ENCODE results near the gene D2HGDH. TPM values are rescaled to one million over a fixed set of nuclear protein-coding genes. Genes with fewer than 3 reads are reported as not detected.
"Not testable (repeated sequence)": the region's sequence is repeated elsewhere in the genome, so short reads cannot be mapped to it uniquely, and the experiment has no call there.

Gene D2HGDH
- total RNA-seq, 3 donors from 2014 or later = 13.9 to 22.5 (median 18.7) TPM

GRCh38 chr2:241795021-241795999, 60.9 kb downstream of the D2HGDH start:
- ATAC-seq (no peak), DNase-seq (no peak)
- peaks cover 3% of the 10 kb centered on the region for H3K27me3 Mint-ChIP-seq (ENCODE audit: low read depth)

GRCh38 chr2:241796209-241796608, 61.8 kb downstream of the D2HGDH start:
- no peaks in the 10 kb centered on the region for H3K4me1 Mint-ChIP-seq (ENCODE audit: low read depth)
- no peaks in the 10 kb centered on the region for H3K9me3 Mint-ChIP-seq
- peaks cover 3% of the 10 kb centered on the region for H3K27me3 Mint-ChIP-seq (ENCODE audit: low read depth)
- no peak for DNase-seq
- no peak for ATAC-seq
- no peaks in the 10 kb centered on the region for H3K36me3 Mint-ChIP-seq (ENCODE audit: insufficient read depth)
- no peak overlapping the region for H3K4me3 Mint-ChIP-seq

More at GRCh38 chr2:241795021-241795999, 60.9 kb downstream of the D2HGDH start:
- Mint-ChIP-seq H3K36me3 (ENCODE audit: insufficient read depth) (no peaks in the 10 kb centered on the region), H3K4me1 (ENCODE audit: low read depth) (no peaks in the 10 kb centered on the region), H3K9me3 (no peaks in the 10 kb centered on the region), H3K4me3 (no peak overlapping the region)

- no peaks in the 10 kb centered on the region for H3K4me1 Mint-ChIP-seq (ENCODE audit: low read depth)
- ATAC-seq (no peak), DNase-seq (peak; percentile 3)
- H3K4me3 Mint-ChIP-seq = no peak overlapping the region
- H3K9me3 Mint-ChIP-seq = no peaks in the 10 kb centered on the region
- peaks cover 3% of the 10 kb centered on the region for H3K27me3 Mint-ChIP-seq (ENCODE audit: low read depth)
- no peaks in the 10 kb centered on the region for H3K36me3 Mint-ChIP-seq (ENCODE audit: insufficient read depth)
These were observed 62.2 kb downstream of the D2HGDH start for GRCh38 chr2:241796610-241797138.

GRCh38 chr2:241797441-241798080, 63.1 kb downstream of the D2HGDH start:
- ATAC-seq (no peak), DNase-seq (no peak)
- H3K36me3 Mint-ChIP-seq (ENCODE audit: insufficient read depth) = no peaks in the 10 kb centered on the region
- H3K27me3 Mint-ChIP-seq (ENCODE audit: low read depth) = peaks cover 3% of the 10 kb centered on the region
- H3K4me3 Mint-ChIP-seq = no peak overlapping the region
- no peaks in the 10 kb centered on the region for H3K9me3 Mint-ChIP-seq
- H3K4me1 Mint-ChIP-seq (ENCODE audit: low read depth) = no peaks in the 10 kb centered on the region

DNA sequence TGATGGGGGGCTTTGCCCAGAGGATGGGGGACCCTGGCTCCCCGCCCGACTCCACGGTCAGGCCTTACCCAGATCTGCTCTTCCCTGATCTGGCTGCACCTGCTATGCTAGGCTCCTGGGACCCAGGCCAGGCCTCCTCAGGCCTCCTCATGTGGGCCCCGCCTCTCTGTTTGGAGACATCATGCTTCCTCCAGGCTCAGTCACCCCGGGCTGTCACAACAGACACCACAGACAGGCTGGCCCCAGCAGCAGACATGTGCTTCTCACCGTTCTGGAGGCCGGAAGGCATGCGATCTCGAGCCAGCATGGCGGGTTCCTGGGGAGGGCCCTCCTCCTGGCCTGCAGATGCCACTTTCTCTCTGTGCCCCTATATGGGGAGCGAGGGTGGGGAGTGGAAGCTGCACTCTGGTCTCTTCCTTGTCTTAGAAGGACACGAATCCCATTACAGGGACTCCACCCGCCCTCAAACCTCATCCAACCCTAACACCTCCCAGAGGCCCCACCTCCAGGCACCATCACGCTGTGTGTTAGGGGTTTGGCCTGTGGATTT, 63.7 kb downstream of the D2HGDH start:
- Mint-ChIP-seq H3K9me3 (no peaks in the 10 kb centered on the region), H3K4me1 (ENCODE audit: low read depth) (no peaks in the 10 kb centered on the region), H3K4me3 (no peak overlapping the region), H3K27me3 (ENCODE audit: low read depth) (peaks cover 3% of the 10 kb centered on the region), H3K36me3 (ENCODE audit: insufficient read depth) (no peaks in the 10 kb centered on the region)
- DNase-seq (peak; percentile 4), ATAC-seq (no peak)

- Mint-ChIP-seq H3K9me3 (no peaks in the 10 kb centered on the region), H3K4me1 (ENCODE audit: low read depth) (peaks cover 3% of the 10 kb centered on the region), H3K27me3 (ENCODE audit: low read depth) (peaks cover 5% of the 10 kb centered on the region), H3K4me3 (no peak overlapping the region), H3K36me3 (ENCODE audit: insufficient read depth) (no peaks in the 10 kb centered on the region)
- ATAC-seq = no peak
- DNase-seq = peak; percentile 4
These were observed 64.4 kb downstream of the D2HGDH start for GRCh38 chr2:241798631-241799521.

DNA sequence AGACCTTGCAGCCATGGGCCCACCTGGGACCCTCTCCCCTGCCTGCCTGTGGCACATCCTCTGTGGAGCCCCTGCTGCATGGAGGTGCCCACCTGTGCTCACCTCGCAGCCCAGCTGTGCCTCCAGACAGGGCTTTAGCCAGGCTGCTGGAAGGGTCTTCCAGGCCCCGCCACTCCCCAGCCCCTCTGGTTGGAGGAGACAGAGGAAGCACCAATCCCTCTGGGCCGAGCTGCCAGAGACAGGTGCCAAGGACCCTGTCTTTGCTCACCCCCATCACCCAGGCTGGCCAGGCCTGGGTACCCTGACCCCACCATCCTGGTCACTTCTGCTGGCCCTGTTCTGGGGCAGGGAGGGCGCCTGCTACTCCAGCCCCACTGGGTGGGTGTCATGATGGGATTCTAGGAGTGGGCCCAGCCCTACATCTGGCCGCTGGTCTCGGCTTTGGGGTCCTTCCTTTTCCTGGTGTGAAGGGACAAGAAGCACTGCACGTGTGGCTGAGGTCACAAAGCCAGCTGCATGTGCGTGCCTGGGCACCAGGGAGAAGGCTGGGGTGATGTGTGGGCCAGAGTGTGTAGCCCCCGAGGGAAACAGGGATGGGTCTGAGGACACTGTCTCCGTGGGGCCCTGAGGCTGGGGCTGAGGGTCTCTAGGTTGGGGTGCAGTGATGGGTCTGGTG, 65.2 kb downstream of the D2HGDH start:
- Mint-ChIP-seq H3K36me3 (ENCODE audit: insufficient read depth) (no peaks in the 10 kb centered on the region), H3K4me1 (ENCODE audit: low read depth) (peaks cover 5% of the 10 kb centered on the region), H3K9me3 (no peaks in the 10 kb centered on the region), H3K27me3 (ENCODE audit: low read depth) (peaks cover 8% of the 10 kb centered on the region), H3K4me3 (no peak overlapping the region)
- DNase-seq = no peak
- ATAC-seq = no peak

DNA sequence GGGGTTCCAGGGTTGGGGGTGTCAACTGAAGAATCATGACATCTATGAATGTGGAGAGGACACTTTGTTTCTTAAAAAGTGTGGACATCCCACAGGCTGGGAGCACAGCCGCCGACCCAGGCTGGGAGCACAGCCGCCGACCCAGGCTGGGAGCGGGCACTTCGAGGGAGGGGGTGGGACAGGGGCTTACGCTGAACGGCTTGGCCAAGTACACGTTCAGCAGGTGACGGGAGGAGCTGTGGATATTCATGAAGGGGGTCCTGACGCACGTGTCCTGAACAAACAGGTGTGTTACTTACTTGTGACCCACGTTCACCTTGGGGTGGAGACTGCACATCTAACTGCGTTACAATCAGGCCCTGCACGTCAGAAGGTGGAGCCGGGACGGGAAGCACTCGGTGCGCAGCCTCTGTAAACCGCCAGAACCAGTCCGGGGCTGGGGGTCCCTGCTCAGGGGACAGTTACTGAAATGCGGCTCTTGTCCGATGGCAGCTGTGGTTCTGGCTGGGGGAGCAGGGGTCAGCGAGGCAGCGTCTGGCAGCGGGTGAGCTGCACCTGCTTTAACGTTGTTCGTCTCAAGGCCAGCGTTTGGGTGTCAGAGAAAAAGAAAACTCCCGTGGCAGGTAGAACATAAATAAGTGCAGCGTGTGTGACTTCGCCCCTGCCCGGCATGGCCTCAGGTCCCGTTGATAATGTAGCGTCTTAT, 65.9 kb downstream of the D2HGDH start:
- not testable (repeated sequence) for H3K4me1 Mint-ChIP-seq (ENCODE audit: low read depth); H3K4me3 Mint-ChIP-seq; ATAC-seq; H3K9me3 Mint-ChIP-seq; H3K27me3 Mint-ChIP-seq (ENCODE audit: low read depth); H3K36me3 Mint-ChIP-seq (ENCODE audit: insufficient read depth)
- peak; percentile 3 for DNase-seq

DNA sequence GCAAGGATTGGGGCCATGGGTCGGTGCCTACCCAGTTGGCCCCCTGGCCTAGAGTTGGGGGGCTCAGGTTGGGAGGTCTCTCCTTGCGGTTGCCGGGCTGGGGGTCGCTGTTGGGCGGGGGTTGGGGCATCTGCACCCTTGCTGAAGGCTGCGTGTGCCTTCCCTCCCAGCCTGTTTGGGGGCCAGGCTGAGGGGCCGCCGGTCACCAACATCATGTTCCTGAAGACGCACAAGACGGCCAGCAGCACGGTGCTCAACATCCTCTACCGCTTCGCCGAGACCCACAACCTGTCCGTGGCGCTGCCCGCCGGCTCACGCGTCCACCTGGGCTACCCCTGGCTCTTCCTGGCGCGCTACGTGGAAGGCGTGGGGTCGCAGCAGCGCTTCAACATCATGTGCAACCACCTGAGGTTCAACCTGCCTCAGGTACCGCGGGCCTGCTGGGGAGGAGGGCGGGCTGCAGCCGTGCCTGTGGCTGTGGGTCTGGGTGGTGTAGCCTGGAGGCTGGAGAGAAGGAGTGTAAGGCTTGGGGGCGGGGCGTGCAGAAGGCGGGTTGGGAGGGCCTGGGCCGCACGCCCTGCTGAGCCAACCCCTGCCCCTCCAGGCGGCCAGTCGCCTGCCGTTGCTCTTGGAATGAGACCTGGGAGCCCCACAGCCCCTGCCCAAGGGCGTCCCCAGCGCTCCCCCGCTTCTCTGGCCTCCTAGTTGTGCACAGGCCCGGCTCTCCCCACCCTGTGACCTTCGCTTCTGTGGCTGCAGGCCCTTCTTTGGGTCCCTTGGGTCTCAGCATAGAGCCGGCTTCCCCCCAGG, 67.4 kb downstream of the D2HGDH start:
- Mint-ChIP-seq H3K27me3 (ENCODE audit: low read depth) (peaks cover 7% of the 10 kb centered on the region), H3K4me3 (no peak overlapping the region), H3K9me3 (no peaks in the 10 kb centered on the region), H3K4me1 (ENCODE audit: low read depth) (peaks cover 7% of the 10 kb centered on the region), H3K36me3 (ENCODE audit: insufficient read depth) (no peaks in the 10 kb centered on the region)
- DNase-seq (no peak), ATAC-seq (no peak)

DNA sequence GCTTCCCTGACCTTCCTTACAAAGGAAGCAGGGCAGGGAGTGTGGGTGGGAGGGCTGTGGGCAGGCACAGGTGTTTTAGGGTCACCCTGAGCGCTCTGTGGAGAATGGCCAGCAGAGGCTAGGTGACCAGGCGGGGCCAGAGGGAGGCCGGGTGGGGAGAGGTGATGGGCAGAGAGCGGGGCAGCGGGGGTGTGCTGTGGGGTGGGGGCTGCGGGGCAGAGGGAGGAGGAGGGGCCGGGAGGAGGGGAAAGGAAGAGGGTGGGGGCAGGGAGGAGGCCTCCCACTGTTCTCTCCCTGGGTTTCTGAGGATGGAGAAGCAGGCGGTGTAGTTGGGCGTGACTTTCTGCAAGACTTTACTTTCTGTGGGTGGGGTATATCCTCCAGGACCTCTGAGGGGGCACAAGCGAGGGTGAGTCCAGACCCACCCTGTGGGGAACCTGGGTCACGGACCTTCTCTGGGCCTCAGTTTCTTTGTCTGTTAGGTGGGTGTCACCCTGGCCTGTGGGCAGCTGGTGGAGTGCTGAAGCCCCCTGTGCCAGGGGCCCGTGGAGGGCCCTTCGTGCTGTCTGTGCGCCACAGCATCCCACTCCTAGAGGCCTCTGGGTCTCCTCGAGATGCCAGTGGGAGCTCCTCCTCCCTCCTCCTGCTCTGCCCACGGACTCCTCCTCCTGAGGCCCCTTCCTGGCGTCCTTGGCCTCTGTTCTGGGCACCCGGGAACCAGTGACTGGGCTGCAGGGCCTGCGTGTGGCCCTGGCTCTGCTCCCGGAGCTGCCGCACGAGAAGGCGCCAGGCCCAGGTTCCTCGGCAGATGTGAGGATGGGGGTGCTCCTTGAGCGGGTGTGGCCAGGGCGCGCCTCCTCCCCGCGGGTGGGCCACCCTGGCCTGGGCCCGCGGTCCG, 68.2 kb downstream of the D2HGDH start:
- peaks cover 7% of the 10 kb centered on the region for H3K4me1 Mint-ChIP-seq (ENCODE audit: low read depth)
- no peaks in the 10 kb centered on the region for H3K36me3 Mint-ChIP-seq (ENCODE audit: insufficient read depth)
- ATAC-seq = no peak
- no peak overlapping the region for H3K4me3 Mint-ChIP-seq
- H3K9me3 Mint-ChIP-seq = no peaks in the 10 kb centered on the region
- H3K27me3 Mint-ChIP-seq (ENCODE audit: low read depth) = peaks cover 7% of the 10 kb centered on the region
- DNase-seq = no peak

DNA sequence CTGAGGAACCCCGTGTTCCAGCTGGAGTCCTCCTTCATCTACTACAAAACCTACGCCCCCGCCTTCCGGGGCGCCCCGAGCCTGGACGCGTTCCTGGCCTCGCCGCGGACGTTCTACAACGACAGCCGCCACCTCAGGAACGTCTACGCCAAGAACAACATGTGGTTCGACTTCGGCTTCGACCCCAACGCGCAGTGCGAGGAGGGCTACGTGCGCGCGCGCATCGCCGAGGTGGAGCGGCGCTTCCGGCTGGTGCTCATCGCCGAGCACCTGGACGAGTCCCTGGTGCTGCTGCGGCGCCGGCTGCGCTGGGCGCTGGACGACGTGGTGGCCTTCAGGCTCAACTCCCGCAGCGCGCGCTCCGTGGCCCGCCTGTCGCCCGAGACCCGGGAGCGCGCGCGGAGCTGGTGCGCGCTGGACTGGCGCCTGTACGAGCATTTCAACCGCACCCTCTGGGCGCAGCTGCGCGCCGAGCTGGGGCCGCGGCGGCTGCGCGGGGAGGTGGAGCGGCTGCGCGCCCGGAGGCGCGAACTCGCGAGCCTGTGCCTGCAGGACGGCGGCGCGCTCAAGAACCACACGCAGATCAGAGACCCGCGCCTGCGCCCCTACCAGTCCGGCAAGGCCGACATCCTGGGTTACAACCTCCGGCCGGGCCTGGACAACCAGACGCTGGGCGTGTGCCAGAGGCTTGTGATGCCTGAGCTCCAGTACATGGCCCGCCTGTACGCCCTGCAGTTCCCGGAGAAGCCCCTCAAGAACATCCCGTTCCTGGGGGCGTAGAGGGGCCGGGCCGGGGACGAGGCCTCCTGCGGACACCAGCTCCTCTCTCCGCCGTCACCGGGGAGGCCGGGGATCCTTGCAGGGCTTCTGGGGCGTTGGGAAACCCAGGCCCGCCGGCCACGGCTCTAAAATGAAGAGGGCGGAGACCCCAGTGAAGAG, 69.2 kb downstream of the D2HGDH start:
- DNase-seq (no peak), ATAC-seq (peak; percentile 76)
- peak overlapping the region; percentile 62 for H3K4me3 Mint-ChIP-seq
- no peaks in the 10 kb centered on the region for H3K36me3 Mint-ChIP-seq (ENCODE audit: insufficient read depth)
- H3K27me3 Mint-ChIP-seq (ENCODE audit: low read depth) = peaks cover 11% of the 10 kb centered on the region
- peaks cover 7% of the 10 kb centered on the region for H3K4me1 Mint-ChIP-seq (ENCODE audit: low read depth)
- H3K9me3 Mint-ChIP-seq = no peaks in the 10 kb centered on the region
